ENCODE measurements around the gene CCDC171. TPM values are rescaled to one million over a fixed set of nuclear protein-coding genes. Genes with fewer than 3 reads are reported as not detected.
"Not testable (repeated sequence)": the region's sequence is repeated elsewhere in the genome, so short reads cannot be mapped to it uniquely, and the experiment has no call there.

The CCDC171 gene
- total RNA-seq, 1 donor from 2014 or later: 5.4 TPM

DNA sequence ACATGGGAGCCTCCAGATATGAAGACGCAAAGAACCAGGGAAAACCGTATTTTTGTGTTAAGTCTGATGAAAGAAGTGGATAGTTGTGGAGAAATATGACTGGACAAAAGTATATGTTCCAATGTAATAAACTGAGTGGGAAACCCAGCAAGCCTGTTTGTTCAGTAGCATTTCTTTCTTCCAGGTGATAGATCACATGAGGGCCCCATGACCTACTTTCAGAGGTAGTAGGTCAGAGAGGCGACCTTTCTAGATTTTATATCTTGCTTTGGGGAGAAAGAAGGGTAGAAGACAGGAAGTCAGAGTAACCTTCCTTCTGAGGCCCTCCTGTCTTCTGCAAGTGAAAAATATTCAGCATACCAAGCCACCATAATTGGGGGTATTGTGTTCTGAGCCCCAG lies 31.5 kb downstream of the CCDC171 start:
- Mint-ChIP-seq H3K36me3 (ENCODE audit: unreplicated experiment) (peaks cover 3% of the 10 kb centered on the region), H3K27ac (ENCODE audit: unreplicated experiment) (no peak overlapping the region), H3K4me3 (ENCODE audit: unreplicated experiment) (no peak overlapping the region), H3K27me3 (ENCODE audit: unreplicated experiment) (no peaks in the 10 kb centered on the region), H3K4me1 (ENCODE audit: unreplicated experiment) (no peaks in the 10 kb centered on the region), H3K9me3 (ENCODE audit: unreplicated experiment) (peaks cover 6% of the 10 kb centered on the region)
- DNase-seq (ENCODE audit: extremely low spot score, unreplicated experiment): no peak
- TF ChIP-seq CTCF (IDR thresholded peaks at IDR 0.05): no peak

DNA sequence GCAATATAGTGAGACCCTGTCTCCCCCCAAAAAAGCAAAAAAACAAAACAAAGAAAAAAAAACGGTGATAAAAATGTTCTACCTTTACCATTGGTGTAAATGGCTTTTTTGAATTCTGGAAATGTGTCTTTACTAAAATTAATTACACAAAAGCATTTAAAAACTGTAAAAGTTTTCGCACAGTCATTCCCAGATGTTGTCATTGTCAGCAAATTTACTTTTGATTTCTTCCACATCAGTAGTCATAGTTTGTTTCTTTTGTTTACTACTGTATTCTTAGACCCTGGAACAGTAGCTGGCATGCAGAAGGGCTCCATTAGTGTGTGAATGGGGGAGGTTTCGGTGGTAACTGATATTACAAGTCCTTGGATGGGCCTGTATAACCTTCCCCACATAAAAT lies 39.5 kb downstream of the CCDC171 start:
- Mint-ChIP-seq H3K36me3 (ENCODE audit: unreplicated experiment) (peaks cover 2% of the 10 kb centered on the region), H3K4me1 (ENCODE audit: unreplicated experiment) (no peaks in the 10 kb centered on the region), H3K27ac (ENCODE audit: unreplicated experiment) (no peak overlapping the region), H3K9me3 (ENCODE audit: unreplicated experiment) (no peaks in the 10 kb centered on the region), H3K4me3 (ENCODE audit: unreplicated experiment) (no peak overlapping the region), H3K27me3 (ENCODE audit: unreplicated experiment) (no peaks in the 10 kb centered on the region)
- DNase-seq (ENCODE audit: extremely low spot score, unreplicated experiment): no peak
- TF ChIP-seq CTCF (IDR thresholded peaks at IDR 0.05): no peak

GRCh38 chr9:15592940-15593339 lies 40.1 kb downstream of the CCDC171 start:
- DNase-seq (ENCODE audit: extremely low spot score, unreplicated experiment); H3K36me3 Mint-ChIP-seq (ENCODE audit: unreplicated experiment); H3K27ac Mint-ChIP-seq (ENCODE audit: unreplicated experiment); H3K9me3 Mint-ChIP-seq (ENCODE audit: unreplicated experiment); H3K4me3 Mint-ChIP-seq (ENCODE audit: unreplicated experiment); H3K27me3 Mint-ChIP-seq (ENCODE audit: unreplicated experiment); H3K4me1 Mint-ChIP-seq (ENCODE audit: unreplicated experiment): not testable (repeated sequence)

DNA sequence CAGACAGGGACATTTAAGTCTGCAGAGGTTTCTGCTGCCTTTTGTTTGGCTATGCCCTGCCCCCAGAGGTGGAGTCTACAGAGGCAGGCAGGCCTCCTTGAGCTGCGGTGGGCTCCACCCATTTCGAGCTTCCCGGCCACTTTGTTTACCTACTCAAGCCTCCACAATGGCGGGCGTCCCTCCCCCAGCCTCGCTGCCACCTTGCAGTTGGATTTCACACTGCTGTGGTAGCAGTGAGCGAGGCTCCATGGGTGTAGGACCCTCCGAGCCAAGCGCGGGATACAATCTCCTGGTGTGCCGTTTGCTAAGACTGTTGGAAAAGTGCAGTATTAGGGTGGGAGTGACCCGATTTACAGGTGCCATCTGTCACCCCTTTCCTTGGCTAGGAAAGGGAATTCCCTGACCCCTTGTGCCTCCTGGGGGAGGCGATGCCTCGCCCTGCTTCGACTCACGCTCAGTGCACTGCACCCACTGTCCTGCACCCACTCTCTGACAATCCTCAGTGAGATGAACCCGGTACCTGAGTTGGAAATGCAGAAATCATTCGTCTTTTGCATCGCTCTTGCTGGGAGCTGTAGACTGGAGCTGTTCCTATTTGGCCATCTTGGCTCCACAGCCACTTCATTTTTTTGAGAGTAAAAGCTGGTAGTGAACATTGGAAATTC lies 48.0 kb downstream of the CCDC171 start:
- H3K4me1 Mint-ChIP-seq (ENCODE audit: unreplicated experiment); H3K27me3 Mint-ChIP-seq (ENCODE audit: unreplicated experiment); H3K27ac Mint-ChIP-seq (ENCODE audit: unreplicated experiment); H3K4me3 Mint-ChIP-seq (ENCODE audit: unreplicated experiment); DNase-seq (ENCODE audit: extremely low spot score, unreplicated experiment): not testable (repeated sequence)
- Mint-ChIP-seq H3K9me3 (ENCODE audit: unreplicated experiment) (peaks cover 15% of the 10 kb centered on the region), H3K36me3 (ENCODE audit: unreplicated experiment) (peaks cover 18% of the 10 kb centered on the region)

- H3K36me3 Mint-ChIP-seq (ENCODE audit: unreplicated experiment): no peaks in the 10 kb centered on the region
- peaks cover 11% of the 10 kb centered on the region for H3K4me1 Mint-ChIP-seq (ENCODE audit: unreplicated experiment)
- no peaks in the 10 kb centered on the region for H3K9me3 Mint-ChIP-seq (ENCODE audit: unreplicated experiment)
- no peak overlapping the region for H3K4me3 Mint-ChIP-seq (ENCODE audit: unreplicated experiment)
- H3K27me3 Mint-ChIP-seq (ENCODE audit: unreplicated experiment): no peaks in the 10 kb centered on the region
- peak; percentile 70 for TF ChIP-seq CTCF (IDR thresholded peaks at IDR 0.05)
- no peak overlapping the region for H3K27ac Mint-ChIP-seq (ENCODE audit: unreplicated experiment)
- no peak for DNase-seq (ENCODE audit: extremely low spot score, unreplicated experiment)
These were observed 54.0 kb downstream of the CCDC171 start for GRCh38 chr9:15606643-15607472.

- Mint-ChIP-seq H3K4me1 (ENCODE audit: unreplicated experiment) (no peaks in the 10 kb centered on the region), H3K9me3 (ENCODE audit: unreplicated experiment) (no peaks in the 10 kb centered on the region), H3K27me3 (ENCODE audit: unreplicated experiment) (no peaks in the 10 kb centered on the region), H3K4me3 (ENCODE audit: unreplicated experiment) (no peak overlapping the region), H3K27ac (ENCODE audit: unreplicated experiment) (no peak overlapping the region), H3K36me3 (ENCODE audit: unreplicated experiment) (no peaks in the 10 kb centered on the region)
- TF ChIP-seq CTCF (IDR thresholded peaks at IDR 0.05): no peak
- no peak for DNase-seq (ENCODE audit: extremely low spot score, unreplicated experiment)
These were observed 60.1 kb downstream of the CCDC171 start for GRCh38 chr9:15612962-15613361.

Data from osteocyte (in vitro differentiated cells).